Glomerular visceral epithelial cell (primary cell): ENCODE results near the gene RNF19B.

Source experiments
- DNase-seq: peaks from one replicate; pipeline ENCODE4 v3.0.0-alpha.2; 2016; ENCODE audit errors: extremely low spot score

RNF19B gene

DNA sequence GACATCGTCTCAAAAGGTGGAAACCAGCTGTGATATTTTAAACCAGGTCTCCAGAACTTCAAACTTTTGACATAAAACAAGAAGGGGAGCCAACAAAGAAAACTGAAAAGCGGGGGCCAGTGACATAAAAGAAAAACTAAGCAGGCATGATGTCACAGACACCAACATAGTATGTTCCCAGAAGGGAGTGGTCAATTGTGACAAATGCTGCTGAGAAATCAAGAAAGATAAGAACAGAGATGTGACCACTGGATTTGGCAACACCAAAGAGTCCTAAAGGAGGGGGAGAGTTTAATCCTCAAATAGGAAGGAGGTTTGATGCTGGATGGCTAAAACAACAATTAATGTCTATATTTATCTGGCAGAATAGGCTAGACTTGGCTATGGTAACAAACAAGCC is 2.3 kb upstream of the RNF19B start:
- DNase-seq, result no peak

DNA sequence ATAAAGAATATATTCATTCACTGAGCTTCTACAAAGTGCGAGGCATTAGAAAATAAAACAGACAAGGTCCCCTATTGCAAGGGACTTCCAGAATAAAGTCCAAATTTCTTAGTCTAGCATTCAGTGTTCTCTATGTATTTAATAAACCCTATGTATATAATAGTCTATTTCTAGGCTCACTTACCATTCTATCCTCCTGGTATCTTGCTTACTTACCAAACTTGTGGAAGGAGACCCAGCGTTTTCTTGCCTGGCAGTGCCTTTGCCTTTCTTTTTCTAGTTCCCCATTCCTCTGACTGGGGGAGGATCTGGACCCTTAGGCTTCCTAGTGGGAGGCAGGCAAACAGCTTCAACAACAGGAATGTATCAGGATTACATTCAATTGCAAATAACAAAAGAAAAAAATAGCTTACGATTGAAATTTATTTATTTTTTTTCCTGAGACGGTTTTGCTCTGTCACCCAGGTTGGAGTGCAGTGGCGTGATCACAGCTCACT is 690 bp upstream of the RNF19B start:
- DNase-seq, result no peak

DNA sequence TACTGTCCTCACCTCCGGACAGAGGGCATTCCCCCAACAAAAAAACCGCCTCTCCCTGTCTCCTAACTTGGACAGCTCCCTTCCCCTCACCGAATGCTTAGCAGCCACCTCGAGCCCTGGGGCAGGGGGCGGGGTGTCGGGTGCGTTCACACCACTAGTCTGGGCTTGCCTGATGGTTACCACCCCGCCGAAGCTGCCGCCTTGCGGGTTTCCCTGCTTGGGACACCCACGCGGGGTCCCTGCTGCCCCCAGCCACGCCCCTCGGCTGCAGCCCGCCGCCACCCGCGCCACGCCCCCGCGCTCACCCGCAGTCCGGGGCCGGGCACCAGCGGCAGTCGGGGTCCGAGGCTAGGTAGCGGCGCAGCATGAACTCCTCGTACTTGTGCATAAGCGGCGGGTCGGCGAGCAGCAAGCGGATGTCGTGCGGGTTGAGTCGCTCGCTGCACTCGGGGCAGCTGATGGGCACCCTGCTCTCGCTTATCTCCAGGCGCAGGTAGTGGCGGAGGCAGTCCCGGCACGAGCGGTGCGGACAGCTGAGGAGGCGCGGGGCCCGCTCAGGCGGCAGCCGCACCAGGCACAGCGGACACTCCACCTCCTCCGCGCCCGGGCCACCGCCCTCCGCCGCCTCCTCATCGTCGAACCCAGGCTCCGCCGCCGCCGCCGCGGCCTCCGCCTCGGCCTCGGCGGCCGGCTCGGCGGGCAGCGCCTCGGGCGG is 706 bp downstream of the RNF19B start:
- peak; percentile 70 for DNase-seq

DNA sequence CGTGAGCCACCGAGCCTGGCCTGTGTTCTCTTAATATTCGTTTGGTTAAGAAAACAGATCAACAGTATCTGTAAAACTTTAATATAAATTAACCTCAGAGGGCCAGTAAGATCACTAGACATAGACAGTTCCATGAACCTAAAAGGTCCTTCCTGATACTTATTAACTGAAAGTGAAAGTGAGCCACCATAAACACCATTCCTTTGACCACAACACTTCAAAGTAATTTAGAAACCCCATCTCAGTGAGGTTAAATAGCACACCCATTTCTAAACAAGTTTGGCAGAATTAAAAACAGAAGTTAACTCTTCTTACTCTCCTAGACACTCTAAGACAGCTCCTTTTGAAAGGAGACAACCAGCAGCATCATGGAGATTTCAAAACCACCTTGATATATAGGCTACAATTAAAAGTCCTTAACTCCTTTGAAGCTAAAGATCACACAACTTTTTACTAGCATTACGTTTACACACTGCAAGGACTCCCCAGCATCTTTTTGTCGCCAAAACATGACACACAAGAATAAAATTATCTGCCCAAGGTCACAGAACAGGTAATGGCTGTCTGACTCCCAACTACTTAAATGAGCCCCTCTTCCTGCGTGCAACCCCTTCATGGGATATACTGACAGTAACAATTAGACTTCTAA is 2.2 kb downstream of the RNF19B start:
- peak; percentile 40 for DNase-seq

DNA sequence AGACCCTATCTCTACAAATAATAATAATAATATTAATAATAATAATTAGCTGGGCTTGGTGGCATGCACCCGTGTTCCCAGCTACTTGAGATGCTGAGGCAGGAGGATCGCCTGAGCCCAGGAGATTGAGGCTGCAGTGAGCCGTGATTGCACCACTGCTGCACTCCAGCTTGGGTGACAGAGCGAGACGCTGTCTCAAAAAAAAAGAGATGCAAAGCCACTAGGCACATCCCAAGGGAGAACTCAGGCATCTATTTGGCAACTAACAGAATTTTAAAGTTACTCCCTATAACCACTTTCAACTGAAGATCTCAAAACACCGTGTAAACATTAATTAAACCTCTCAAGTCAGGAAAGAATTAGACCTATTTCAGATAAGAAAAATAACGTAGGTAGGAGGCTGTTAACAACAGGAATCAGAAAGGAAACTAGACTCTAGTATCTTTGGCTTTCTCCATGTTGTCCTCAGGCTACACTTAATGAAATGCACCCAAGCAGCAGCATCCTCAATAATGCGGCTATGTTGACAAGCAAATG is 3.7 kb downstream of the RNF19B start:
- DNase-seq, result no peak

DNA sequence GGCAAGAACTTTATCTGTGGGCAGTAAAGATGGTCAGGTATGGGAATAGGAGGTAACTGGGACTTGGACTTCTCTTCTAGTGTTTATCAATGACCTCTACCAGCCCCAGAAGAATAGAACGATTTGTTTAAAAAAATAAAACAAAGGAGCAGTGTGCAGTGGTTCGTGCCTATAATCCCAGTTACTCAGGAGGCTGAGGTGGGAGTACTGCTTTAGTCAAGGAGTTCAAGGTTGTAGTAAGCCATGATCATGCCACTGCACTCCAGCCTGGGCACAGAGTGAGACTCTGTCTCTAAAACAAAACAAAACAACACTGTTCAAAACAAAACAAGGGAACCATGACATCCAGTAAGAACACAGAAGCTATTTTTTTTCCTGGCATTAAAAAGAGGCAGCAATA is 4.3 kb downstream of the RNF19B start:
- DNase-seq, result no peak

DNA sequence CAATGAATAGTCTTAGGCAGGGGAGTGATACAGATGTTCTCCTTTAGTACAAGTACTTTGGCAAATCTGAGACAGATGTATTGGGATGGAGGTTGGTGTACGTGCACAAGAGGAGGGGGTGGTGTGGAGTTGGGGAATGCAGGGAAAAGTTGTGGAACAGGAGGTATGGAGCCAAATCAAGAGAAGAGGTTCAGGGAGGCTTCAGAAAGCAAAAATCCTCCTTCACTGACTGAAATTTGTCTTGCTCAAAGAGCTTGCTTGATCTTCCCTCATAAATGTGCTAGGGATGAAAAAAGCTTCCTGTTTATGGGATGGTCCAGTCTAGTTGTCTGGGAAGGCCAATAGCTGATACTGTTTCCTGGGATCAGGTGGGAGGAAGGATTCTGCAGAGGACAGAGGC is 5.8 kb downstream of the RNF19B start:
- DNase-seq, result no peak

DNA sequence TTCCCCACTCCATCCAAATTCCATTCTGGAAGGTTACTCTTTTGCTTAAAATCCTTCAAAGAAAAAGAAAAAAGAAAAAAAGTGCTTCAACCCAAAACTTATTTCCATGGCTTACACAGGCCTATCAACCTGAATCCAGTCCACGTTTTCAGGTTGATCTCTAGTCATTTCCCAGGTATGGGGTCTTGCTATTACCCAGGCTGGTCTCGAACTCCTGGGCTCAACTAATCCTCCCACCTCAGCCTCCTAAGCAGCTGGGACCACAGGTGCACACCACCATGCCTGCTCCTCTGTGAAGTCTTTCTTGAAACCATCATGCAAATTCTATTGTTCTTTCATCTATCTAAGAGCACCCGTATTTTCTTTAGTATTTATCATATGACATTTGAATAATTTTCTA is 7.6 kb downstream of the RNF19B start:
- no peak for DNase-seq

DNA sequence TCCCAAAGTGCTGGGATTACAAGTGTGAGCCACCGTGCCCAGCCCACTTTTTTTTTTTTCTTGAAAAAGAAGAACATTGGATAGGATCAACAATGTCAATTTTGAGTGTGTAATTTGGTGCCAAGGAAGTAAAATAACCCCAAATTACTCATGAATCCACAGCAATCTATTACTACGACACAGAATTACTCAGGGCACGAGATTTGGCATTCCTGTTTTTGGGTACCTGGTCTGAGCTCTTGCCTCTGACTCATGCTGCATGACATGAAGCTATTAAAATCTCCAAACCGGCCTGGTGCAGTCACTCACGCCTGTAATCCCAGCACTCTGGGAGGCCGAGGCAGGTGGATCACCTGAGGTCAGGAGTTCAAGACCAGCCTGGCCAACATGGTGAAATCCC is 10.4 kb downstream of the RNF19B start:
- no peak for DNase-seq

DNA sequence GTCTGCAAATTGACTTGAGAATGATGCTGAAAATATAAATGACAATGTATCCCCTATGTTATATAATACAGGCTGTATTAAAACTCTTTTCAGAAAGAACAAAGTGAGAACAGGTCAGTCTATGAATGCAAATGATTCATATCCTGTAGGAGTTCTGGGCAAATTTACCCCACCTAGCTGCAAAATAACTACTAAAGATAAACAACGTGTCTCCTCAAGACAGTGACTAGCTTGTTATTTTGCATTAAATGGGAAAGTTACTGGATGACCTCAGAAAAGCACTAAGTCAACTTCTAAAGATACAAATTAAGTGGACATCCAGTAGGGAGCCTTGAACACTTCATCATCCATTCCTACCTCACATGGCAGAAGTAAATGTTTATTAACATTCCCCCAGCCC is 11.1 kb downstream of the RNF19B start:
- no peak for DNase-seq

DNA sequence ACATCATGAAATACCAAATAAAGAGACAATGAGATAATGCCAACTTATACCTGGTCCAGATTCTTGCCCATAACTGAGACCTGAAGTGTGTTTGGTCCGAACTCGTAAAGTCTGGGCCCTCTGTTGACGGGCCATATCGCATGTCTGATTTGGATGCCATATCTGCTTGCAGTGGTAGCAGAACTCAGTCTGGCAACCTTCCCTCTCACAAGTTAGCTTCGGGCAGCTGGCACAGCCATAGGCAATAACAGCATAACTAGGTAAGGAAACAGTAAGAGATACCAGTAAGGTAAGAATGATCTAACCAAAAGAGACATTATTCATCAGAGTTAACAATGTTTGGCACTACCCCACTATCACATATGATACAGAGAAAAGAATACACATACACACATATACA is 15.1 kb downstream of the RNF19B start:
- no peak for DNase-seq

DNA sequence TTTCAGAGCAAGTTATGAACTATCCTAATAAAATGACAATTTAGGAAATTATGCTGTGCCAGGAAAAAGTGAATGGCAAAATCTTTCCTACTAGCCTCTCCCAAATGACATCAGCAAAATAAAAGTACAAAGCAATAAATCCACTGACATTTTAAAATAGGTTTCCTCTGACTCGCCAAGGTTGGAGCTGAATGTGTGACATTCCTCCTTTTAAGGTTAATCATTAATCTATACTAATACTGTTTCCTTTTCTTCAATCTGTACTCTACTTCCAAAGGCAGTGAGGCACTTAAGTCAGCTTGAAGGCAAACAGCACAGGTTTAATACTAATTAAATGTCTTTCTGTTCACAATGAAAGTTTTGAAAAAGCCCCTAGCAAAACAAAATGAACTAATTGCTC is 15.7 kb downstream of the RNF19B start:
- peak; percentile 65 for DNase-seq

DNA sequence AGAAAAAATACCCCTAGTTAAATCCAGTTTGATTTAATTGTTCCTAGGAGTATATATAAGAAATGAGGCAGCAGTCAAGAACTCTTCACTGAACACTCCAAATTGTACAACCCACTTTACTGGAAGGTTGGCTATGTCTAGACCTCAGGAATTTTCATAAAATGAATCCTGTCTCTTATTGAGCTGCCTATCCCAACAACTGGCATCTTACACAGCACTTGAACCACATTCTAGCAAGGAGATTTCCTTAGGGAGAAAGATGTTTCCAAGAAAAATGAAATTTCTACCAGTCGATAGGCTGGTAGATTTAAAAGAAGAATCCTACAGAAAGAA is 16.3 kb downstream of the RNF19B start:
- DNase-seq, result no peak

DNA sequence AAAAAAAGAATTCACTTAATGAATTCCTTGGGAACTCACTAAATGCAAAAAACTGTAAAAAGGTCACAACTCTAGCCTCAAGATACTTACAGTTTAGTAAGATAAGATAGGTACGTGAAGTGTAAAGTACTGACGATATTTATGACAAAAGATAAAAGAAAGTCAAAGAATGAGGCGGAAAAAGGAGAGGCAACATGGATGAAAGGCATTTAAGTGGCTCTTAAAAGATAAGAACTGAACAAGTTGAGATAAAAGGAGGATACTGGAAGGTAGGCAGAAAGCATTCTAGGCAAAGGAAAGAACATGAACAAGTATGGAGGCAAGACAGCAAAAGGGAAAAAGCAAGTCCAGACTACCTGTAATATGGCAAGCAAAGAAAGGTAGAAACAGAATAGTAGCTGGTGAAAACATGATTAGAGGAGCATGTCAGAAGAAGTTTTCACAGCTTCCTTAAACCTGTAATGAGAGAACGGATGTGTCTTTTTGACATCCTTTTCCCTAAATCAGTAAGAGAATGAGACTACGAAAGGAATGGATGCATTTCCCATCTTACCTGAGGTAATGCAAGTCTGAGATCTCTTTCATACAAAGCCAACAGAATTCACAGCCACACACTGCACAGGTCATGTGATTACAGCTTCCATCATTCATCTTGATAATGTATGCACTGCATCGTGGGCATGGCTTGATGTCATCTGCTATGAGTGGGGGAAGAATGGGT is 16.8 kb downstream of the RNF19B start:
- no peak for DNase-seq

DNA sequence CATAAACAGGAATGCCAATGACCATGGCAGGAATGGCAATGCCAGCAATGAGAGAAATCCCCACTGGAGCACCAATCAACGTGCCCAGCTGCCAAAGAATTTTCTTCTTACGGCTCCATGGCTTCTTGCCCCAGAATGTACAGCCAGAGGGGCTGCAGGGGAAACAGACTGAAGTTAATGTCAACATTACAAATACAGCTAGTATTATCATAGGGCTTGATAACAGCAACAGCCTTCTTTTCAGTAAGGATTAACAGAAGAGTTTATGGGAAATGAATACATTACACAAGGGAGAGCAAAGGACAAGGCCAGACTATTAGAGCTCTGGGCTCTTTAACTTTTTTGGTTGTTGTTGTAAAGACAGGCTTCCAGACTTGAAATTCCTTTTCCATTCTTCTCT is 18.2 kb downstream of the RNF19B start:
- DNase-seq, result no peak

DNA sequence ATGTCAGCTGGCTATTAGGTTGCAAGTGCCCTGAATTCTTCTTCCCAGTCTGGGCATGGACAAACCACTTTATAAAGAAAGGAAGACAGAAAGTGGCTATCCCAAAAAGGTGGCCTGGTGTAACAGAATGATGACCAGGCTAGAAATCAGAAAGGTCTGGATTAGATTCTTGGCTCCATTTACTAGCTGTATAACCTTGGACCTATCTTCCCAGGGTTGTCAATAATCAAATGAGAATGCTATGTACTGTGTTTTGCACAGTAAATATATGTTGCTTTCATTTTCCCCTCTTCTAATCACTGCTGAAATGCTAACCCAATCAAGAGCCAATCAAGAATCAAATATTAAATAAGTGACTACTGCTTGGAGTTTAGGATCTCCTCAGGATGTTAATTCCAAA is 20.4 kb downstream of the RNF19B start:
- DNase-seq, result no peak

DNA sequence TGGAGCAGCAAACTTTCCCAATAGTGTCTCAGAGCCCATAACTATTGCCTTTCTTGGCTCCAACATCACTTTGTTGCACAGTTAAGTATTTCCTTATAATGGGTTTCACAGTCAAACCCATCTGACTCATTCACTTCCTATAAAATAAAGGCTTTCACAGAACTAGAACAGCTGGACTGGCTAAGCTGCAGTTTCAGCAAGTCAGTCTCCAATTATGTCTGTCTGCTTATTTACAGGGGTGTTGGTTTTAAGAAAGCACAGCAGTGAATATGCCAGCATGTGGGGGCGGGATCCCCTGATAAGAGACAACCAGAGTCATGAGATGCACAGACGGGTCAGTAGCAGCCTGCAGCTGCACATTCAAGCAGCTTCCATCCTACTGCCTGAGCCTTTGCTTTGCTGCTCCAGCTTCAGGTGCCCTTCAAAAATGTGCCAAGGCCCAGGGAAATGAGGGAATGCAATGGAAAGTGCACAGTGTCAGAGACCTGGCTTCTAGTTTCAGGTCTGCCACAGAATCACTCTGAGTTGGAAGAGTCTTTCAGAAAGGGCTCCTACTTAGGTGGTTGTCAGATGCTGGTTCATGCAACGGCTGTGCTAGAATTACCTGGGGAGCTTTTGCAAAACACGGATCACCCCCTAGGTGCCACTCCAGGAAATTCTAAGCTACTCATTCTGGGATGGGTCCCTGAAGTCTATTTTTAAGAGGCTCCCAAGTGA is 24.8 kb downstream of the RNF19B start:
- peak; percentile 20 for DNase-seq

DNA sequence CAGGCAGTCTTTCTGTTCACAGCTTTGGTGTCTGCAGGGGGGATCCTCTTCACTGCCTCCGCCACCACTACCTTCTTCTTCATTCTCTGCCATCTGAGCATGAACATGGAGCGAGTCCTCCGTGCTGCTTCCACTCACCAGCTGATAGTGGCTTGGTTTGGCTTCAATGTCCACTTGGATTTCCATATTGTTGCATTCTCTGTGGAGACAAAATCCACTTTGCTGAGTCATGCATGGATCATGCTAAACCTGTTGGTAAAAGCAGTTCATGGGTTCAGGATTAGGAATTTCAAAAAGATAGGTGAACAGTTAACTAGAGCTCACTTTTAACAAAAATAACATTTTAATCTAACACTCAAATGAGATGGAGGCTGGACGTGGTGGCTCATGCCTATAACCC is 27.5 kb downstream of the RNF19B start:
- DNase-seq, result no peak

DNA sequence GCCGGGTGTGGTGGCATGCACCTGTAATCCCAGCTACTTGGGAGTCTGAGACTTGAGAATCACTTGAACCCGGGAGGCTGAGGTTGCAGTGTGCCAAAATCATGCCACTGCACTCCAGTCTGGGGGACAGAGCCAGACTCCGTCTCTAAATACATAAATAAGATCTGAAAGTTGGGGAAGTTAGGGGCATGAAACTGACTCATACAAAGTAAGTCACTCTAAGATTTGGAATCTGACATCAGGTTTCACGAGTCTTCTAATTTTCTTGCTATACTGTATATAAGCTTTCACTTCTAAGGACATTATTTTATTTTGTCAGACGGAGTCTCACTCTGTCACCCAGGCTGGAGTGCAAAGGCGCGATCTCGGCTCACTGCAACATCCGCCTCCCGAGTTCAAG is 30.1 kb downstream of the RNF19B start:
- DNase-seq, result no peak

DNA sequence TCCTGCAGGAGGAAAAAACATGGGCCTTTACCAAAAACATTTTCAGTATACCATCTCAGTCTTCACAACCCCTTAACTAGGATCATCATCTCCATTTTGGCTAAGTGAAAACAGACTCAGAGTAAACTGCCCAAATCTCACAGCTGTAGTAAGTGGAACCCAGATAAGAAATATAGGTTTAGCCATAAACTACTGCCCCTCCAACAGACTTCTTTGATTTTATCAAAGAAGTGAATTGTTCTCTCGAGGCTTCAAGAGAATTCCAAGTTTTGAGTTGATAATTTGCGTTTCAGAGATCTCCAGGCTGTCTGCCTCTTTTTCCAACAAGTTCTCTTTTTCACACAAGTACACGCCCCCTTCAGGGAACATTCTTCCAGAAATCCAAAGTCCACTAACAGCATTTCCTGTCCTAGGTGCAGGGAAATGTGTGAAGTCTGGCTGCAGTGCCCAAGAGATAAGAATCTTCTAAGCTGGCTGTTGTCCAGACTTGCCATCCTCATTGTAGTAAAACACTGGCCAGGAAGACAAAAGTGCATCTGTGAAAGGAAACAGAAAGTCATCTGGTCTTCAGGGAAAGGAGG is 30.8 kb downstream of the RNF19B start:
- peak; percentile 68 for DNase-seq

DNA sequence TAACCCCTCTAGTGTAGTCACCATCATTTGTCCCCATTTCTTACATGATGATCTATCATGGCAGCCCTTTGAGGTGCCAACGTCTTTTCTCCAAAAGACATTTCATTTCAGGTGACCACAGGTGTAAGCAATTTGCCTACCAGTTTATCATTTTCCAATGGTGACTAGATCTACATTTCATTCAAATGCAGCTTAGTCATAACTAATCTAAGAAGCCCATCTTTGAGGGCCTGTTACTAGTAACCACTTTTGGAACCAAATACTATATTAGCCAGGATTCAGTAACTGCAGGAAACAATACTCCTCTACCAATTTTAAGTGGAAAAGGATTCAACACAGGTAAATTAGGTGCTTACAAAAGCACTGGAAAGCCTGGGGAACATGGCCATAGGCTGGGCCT is 32.8 kb downstream of the RNF19B start:
- DNase-seq, result no peak

DNA sequence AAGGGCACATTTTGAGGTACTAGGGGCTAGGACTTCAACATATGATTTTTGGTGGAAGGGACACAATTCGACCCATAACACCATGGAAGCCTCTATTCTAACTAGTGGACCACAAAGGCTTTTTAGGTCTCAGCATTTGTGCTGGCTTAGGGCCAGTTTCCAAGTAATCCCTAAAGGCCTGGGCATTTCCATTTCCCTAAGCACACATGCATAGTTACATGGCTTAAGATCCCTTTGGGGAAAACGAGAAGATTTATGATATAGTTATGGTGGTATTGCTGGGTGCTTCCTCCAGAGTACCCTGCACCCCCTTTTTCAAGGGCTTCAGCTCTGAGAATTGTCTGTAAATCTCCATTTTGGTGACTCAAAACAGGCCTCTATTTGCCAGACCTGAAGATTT is 35.2 kb downstream of the RNF19B start:
- no peak for DNase-seq
